NCI-H1048 (cell line): ENCODE results near the gene ZNF212.

Experiments
- DNase-seq: peaks from one replicate; lab custom pipeline; 2025; lab: John Stamatoyannopoulos, UW

The ZNF212 gene

GRCh38 chr7:149285603-149286002 is 46.2 kb downstream of the ZNF212 start:
- no peak for DNase-seq

GRCh38 chr7:149286811-149287400 is 47.5 kb downstream of the ZNF212 start:
- no peak for DNase-seq

- no peak for DNase-seq
Measured at GRCh38 chr7:149287622-149288021, 48.2 kb downstream of the ZNF212 start.

GRCh38 chr7:149289262-149289661 is 49.8 kb downstream of the ZNF212 start:
- no peak for DNase-seq

- DNase-seq: no peak
Measured at GRCh38 chr7:149289856-149290255, 50.4 kb downstream of the ZNF212 start.

- DNase-seq: no peak
Measured at GRCh38 chr7:149291036-149291780, 51.8 kb downstream of the ZNF212 start.

- DNase-seq: no peak
Measured at GRCh38 chr7:149291781-149292461, 52.5 kb downstream of the ZNF212 start.

- DNase-seq: no peak
Measured at GRCh38 chr7:149292462-149292823, 53.0 kb downstream of the ZNF212 start.

- DNase-seq: no peak
Measured at GRCh38 chr7:149293338-149293737, 53.9 kb downstream of the ZNF212 start.

- no peak for DNase-seq
Measured at GRCh38 chr7:149293946-149294633, 54.6 kb downstream of the ZNF212 start.

- no peak for DNase-seq
Measured at GRCh38 chr7:149294634-149295480, 55.4 kb downstream of the ZNF212 start.

GRCh38 chr7:149295481-149295850 is 56.0 kb downstream of the ZNF212 start:
- no peak for DNase-seq

- no peak for DNase-seq
Measured at GRCh38 chr7:149296368-149296767, 56.9 kb downstream of the ZNF212 start.

GRCh38 chr7:149297034-149297755 is 57.7 kb downstream of the ZNF212 start:
- no peak for DNase-seq

- no peak for DNase-seq
Measured at GRCh38 chr7:149300620-149301285, 61.3 kb downstream of the ZNF212 start.

GRCh38 chr7:149302222-149302621 is 62.8 kb downstream of the ZNF212 start:
- no peak for DNase-seq

- no peak for DNase-seq
Measured at GRCh38 chr7:149302865-149303264, 63.4 kb downstream of the ZNF212 start.

GRCh38 chr7:149304006-149304405 is 64.6 kb downstream of the ZNF212 start:
- DNase-seq: no peak
